Left forelimb (tissue), 1 donor: ENCODE measurements around the gene GNA15.

Experiments used
- DNase-seq: peaks from one replicate; pipeline ENCODE4 v3.0.0-alpha.2; 2018; ENCODE audit warnings: low spot score

The GNA15 gene

GRCh38 chr19:3175781-3176714 lies 40.2 kb downstream of the GNA15 start:
- no peak for DNase-seq

- DNase-seq: no peak
Measured at GRCh38 chr19:3176715-3177501, 41.1 kb downstream of the GNA15 start.

- no peak for DNase-seq
Measured at GRCh38 chr19:3178377-3178972, 42.6 kb downstream of the GNA15 start, which contains the start of gene S1PR4. S1PR4 (plus strand) TSS chr19:3178769; CDS start chr19:3178793, 24 bp downstream.

GRCh38 chr19:3178973-3179738 lies 43.3 kb downstream of the GNA15 start:
- DNase-seq: no peak

- DNase-seq: no peak
Measured at GRCh38 chr19:3179739-3180293, 44.0 kb downstream of the GNA15 start.

- DNase-seq: no peak
Measured at GRCh38 chr19:3183721-3184641, 48.1 kb downstream of the GNA15 start.

- no peak for DNase-seq
Measured at GRCh38 chr19:3184847-3185460, 49.1 kb downstream of the GNA15 start.

GRCh38 chr19:3185461-3186159 lies 49.8 kb downstream of the GNA15 start, which contains the start of gene NCLN:
NCLN (plus strand) TSS chr19:3185930; CDS start chr19:3186031, 101 bp downstream.
- peak; percentile 97 for DNase-seq

- no peak for DNase-seq
Measured at GRCh38 chr19:3186160-3186688, 50.4 kb downstream of the GNA15 start.

- DNase-seq: no peak
Measured at GRCh38 chr19:3186891-3187661, 51.2 kb downstream of the GNA15 start.

- no peak for DNase-seq
Measured at GRCh38 chr19:3187662-3188511, 52.1 kb downstream of the GNA15 start.

GRCh38 chr19:3188627-3189596 lies 53.1 kb downstream of the GNA15 start:
- DNase-seq: no peak

- DNase-seq: no peak
Measured at GRCh38 chr19:3189702-3190469, 54.1 kb downstream of the GNA15 start.

- no peak for DNase-seq
Measured at GRCh38 chr19:3190470-3190770, 54.6 kb downstream of the GNA15 start.
